Measurements from ENCODE around the gene AFTPH. TPM values are rescaled to one million over a fixed set of nuclear protein-coding genes. Genes with fewer than 3 reads are reported as not detected.

AFTPH gene
- total RNA-seq, 1 donor from 2014 or later: 18.1 TPM

DNA sequence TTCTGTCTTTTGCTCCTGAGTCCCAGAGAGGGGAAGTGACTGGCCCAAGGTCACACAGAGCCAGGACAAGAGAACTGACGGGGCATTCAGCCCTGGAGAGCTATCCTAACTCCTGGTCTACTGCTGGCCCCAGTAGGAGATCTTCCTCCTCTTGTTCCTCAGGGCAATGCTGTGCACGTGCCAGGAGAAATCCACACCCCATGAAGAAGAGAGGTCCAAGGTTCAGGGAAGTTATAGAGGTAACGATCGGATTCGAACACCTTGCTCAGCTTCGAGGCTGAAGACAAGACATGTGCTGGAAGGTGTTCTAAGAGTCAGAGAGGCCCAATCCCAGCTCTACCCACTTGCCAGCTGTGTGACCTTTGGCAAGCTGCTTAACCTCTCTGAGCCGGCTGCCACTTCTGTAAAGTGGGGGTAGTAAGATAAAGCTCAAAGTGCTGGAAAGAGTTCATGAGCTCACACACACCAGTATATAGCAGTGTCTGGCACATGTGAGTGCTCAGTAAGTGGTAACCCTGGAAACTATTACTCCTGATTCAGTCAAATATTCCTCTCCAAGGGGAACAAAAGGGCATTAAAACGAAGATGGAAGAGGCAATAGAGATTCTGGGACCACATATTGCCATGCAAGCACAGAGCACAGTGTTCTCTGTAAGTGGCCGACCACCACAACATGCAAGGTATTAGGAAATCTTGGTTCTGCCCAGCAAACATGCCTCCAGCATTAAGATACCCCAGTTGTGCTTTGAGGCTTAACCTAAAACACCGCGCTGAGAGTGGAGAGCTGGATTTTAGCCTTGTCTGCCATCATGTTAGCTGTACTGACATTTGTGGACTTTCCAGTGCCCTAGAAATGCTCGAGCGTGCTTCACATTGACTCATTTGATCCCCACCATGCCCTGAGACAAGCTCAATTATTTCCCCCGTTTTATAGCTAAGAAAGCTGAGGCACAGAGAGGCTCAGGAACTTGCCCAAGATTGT is 104.0 kb downstream of the AFTPH start:
- DNase-seq (ENCODE audit: extremely low read depth, low read depth, low spot score): no peak

DNA sequence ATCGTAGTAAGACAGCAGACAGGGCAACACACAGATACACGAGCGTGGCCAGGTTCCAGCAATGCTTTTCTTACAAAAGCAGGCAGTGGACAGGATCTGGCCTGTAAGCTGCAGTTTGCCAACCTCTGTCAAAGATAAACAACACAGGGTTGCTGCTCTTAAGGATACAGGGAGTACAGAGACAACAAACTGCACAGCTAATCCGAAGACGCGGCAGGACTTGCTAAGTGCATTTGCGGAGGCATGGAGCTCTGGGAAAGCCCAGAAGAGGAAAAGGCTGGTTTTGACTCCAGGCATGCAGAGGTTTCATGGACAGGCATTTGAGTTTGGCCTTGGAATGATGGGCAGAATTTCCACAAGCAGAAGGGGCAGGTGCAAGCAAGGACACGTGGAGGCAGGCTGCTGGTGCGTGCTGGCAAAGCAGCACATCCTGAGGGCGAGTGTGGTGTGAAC is 105.2 kb downstream of the AFTPH start:
- no peak for DNase-seq (ENCODE audit: extremely low read depth, low read depth, low spot score)

DNA sequence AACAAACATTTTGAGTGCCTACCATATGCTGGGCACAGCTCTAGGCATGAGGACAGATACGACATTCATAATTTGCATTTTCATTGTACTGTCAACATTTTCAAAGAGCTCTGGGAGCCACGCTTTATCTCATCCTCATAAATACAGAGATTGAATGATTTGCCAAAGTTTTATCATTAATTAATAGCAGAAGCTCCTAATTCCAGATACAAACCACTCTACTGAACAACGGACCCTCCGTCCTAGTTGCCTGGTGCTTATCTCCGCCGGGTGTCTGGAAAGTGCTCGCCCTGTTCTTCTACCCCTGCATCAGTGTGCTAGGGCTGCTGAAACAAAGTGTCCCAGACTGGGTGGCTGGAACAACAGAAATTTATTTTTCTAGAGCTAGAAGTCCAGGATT is 105.7 kb downstream of the AFTPH start:
- no peak for DNase-seq (ENCODE audit: extremely low read depth, low read depth, low spot score)

DNA sequence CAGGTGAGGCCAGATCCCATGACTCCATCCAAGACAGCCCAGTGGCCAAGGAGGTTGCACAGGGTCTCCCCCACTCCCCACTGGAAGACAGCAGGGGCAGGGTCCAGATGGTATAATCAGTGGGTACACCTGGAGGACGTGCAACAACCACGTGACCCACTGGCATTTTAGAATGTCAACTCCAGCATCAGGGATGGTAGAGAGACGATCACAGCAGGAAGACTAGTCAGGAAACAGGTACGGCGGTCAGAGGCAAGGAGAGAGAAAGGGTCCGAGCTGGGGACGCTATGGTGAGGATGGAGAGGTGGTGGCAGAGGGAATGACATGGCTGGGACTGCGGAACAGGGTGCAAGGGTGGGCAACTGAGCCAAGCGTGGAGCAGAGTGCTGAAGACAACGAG is 106.6 kb downstream of the AFTPH start:
- DNase-seq (ENCODE audit: extremely low read depth, low read depth, low spot score): no peak

DNA sequence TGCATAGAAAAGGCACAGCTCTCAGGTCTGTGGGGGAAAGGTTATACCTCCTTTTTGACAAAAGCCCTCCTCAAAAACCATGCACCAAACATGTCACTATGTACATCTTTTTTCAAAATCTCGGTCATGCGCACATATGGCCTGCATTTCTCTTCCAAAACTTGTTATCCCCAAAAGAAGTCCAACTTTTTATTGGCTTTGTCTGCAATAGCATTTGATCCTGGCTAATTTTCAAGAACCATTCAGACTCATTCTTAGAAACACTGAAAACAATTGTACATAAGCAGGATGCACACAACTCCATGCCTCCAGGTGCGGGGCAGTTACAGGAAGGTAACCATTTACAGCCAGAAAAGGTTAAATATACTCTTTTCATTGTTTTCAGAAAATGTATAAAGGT is 107.6 kb downstream of the AFTPH start:
- DNase-seq (ENCODE audit: extremely low read depth, low read depth, low spot score): no peak

DNA sequence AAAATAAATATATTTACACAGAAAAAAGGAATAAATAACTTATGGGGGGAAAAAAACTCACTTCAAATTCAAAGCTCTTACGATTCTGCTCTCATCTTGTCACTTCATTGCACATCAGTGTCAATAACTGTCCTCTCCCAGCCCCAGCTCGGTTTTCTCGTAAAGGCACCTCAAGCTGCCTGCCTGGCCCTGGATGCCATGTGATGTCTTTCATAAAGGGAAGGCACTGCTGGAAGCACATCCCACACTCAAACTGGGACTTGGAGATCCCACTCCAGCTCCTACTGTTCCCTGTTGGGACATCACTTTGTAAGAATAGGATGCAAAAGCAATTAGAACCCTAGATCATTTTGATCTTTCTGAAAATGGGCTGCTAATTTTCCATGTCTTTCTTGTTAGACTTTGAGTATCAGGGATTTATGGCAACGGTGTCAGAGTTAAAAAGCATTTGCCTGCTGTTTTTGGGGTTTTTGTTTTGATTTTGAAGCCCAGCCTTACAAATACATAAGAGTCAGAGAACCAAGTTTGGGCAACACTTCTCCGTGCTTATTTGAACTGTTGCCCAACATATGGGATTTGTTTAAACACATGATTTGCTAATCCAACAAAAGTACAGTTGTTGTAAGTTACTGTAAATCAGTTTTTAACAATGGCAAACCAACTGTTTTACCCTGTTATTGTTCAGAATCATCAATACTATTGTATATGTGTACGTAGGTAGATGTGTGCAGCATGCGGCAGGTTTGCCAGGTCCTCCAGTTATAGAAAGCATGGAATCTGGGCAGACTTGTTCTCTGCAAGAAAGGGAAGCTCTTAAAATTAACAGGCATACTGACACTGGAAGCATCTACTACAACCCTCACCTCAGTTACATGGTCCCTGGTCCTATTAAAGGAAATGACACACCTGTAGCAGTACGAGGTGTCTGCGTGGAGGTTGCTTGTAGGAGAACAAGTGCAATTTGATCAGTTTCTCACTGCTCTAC is 109.0 kb downstream of the AFTPH start:
- DNase-seq (ENCODE audit: extremely low read depth, low read depth, low spot score): no peak

DNA sequence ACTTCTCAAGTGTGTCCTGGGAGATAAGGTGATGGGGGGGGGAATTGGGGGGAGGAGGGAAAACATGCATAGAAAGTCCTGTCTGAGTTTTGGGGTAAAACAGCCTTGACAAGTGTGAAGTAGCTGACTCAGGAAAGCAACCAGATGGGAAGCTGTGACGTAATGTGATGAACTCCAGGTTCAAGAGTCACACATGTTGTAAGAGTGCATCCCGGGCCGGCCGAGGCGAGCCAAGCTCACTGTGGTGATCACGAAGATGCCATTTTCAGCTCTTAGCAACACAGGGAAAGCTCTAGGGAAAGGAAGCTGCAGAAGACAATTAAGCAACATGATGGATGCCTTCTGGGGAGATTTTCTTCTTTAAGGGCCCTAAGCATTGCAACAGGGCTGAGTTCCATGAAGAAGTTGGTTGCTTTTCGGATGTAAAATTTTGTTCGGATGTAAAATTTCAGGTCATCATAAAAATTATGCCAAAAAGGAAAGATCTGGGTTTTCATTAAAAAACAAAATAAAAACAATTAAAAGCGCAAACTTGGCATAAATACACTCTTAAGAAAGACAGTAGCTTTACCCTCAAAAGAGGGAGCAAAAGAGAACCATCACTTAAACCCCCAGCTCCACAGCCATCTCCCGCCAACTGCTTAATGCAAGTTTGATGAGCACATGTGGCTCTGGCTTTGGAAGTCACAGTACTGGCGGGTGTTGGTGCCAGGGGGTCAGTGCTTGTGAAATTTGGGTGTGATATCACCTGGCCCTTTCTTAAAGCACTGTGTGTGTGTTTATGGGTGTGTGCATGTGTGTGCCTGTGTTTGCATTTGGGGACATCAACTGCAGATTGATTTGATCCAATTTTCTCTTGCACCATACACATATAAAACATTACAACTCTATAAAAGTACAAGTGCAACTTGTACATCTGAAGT is 110.5 kb downstream of the AFTPH start:
- DNase-seq (ENCODE audit: extremely low read depth, low read depth, low spot score): no peak

DNA sequence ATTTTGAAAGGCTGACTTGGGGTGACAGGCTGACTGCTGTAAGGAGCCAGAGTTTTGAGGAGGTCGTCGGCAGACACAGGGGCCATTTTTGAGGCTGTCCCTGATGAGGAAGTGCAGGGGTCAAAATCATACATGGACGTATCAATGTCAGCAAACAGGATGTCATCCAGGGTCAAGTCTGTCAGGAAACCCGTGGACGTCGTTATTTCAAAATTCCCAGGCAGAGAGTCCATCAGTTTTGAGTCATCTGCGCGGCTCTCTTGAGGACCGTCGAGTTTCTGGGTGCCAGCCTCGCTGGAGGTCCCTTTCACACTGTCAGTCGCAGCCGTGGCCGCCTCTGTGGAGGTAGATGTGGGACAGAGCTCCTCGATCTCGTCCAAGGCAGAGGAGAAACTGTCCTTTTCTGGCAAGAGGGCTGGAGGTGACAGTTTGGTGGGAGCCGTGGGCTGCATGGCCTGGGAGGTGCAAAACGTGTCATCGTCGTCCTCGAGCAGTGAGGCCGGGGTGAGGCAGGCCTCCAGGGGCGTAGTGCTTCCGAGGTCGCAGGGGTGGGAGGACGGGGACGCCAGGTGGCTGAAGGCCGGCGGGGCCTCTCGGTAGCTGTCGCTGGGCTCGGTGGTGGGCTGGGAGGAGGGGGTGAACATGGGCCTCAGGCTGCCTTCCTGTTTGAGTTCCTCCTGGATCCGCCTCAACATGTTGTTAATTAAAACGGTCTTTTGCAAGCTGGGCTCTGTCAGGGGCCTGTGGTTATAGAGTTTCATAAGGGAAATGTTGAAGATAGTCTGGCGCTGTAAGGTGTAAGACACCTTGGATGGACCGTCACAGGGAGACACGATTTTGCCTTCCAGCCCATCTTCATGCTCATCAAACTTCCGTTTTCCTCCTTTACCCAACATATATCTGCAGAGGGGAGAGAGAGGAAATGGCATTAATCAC is 112.1 kb downstream of the AFTPH start:
- DNase-seq (ENCODE audit: extremely low read depth, low read depth, low spot score): no peak

DNA sequence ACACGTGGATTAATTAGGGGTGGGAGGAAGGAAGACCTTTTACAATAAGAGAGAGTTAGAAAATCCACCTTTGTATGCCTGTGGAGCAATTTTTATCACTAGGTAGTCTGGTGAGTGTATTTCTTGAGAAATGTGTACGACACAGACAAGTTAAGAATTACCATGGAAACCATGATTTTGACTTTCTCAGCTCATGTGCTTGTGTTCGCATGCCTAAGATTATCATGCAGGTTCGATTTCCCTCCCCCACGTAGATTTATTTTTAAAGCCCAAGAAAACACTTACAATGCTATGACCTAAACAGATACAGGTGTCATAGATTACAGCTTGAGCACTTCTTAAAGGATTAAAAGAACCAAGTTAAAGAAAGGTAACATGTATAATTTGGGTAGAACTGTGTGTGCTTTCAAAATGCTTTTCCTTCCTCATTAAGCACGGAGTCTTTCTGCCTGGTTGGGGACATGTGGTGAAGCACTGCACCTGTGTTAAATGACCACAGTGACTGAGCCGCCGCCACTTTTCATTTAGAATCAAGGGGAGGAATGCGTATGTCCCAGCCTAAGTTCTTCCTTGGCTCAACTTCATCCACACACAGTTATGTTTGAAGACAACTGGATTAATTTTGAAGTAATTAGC is 113.0 kb downstream of the AFTPH start:
- DNase-seq (ENCODE audit: extremely low read depth, low read depth, low spot score): no peak

DNA sequence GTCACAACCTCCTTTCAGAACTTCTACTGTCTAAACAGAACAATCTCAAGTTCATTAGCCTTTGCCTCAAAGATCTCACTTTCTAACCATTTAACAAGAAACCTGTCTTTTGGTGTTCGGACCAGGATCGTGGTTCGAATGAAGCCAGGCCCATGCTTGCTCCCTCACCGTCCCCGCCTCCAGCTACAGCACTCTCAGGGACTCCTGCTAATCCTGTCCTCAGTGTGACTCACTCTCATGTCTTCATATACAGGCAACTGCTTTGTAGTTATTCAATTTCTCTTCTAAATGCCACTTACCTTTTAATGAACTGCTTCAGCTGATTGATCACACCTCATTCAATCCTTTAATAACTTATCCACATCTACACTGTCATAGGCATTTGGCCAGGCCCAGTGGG is 113.8 kb downstream of the AFTPH start:
- no peak for DNase-seq (ENCODE audit: extremely low read depth, low read depth, low spot score)

DNA sequence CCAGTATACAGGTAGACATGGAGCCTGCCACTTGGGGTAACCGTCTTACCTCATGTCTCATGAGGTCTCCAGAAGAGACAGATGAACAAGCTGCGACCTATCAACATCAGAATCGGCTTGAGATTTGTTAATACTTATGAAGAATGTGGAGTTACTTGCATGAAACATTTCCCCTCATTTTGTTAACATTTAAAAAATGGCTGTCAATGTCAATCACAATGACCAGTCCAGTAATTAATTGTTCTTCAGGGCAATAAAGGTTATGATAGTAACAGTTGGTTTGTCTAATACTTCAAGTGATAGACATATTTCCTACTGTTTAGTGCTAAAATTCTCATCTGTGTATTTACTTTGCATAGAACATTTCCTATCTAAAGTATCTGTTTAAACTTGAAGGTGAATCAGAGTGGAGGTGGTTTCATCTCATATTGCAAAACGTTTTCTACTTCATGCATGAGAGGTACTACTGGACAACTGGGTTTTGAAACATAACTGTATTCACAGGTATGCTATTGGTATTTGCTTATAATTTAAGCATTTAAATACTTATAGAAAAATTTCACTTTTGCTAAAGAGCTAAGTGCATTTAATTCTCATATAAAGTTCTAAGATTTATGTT is 114.5 kb downstream of the AFTPH start:
- DNase-seq (ENCODE audit: extremely low read depth, low read depth, low spot score): no peak

DNA sequence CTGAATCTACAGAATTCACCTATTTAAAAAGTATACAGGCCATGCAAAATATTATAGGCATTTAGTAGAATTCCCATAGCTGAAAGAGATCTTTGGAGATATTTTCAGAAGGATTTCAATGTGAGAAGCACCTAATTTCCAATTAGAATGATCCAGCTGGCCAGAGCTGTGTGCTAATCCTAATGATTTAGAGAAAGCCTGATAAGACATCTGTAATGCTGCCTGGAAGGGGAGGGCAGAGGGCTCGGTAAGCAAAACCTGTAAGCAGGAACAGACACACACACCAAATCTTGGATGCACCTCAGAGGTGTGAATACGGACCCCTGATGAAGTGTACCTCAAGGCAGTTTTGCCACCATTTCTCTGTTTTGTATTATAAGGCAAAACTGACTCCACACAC is 115.6 kb downstream of the AFTPH start:
- no peak for DNase-seq (ENCODE audit: extremely low read depth, low read depth, low spot score)

DNA sequence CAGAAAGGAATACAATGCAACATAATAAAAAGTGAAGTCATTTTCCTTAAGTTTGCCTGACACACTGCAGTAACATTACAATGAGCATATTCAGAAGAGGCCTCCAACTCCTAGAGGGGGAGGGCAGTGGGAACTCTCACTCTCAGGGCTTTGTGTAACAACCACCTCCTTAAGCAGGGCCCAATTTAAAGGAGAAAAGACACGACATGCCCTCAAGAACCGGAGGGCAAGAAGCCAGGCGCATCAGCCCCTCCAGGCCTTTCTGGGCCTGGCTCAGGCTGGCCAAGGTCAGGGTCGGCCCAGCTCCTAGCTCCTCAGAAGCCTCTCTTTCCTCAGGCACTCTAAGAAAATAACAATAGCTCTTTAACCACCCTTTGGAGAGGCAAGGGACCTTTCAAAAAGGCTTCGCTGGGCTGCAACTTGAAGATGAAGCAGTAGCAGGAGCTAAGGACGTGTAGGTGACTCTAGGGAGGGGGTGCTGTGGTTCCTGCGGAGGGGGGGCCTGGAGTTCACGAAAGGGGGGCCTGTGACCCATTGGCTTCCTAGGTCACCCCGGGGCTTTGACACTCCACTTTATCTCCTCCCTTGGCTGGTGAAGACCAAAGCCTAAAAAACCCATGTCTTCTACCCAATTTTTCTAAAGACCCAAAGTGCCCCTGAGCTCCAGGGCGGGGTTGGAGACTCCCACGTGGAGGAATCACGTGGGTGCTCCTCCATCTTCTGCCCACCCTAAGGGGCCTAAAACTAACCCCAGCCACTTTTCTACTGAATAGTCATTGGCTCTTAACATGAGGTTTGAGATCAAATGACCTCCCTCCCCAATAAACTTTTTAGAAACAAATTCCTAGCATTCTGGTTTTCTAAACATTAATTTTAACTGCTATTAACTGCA is 116.3 kb downstream of the AFTPH start:
- no peak for DNase-seq (ENCODE audit: extremely low read depth, low read depth, low spot score)

DNA sequence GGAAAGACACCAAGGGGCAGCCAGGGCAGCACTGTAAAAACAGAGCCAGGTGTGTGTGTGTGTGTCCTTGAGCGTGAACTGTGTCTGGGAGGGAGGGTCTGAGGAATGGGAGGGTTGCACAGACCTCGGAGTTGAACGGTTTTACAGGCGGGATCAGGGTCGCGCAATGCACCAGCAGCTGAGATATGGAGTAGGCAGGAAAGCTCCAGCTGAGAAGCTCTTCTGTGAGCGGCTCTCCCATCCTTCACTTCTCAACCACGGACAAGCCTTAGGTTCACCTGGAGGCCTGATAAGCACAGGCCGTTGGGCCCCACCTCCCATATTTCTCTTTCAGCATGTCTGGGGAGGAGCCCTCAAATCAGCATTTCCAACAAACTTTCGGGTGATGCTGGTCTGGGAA is 117.5 kb downstream of the AFTPH start:
- no peak for DNase-seq (ENCODE audit: extremely low read depth, low read depth, low spot score)

All from glomerular endothelial cell (primary cell).